Activated naive CD4-positive, alpha-beta T cell treated with anti-CD3 and anti-CD28 coated beads for 36 hours (primary cell): ENCODE results near the gene SLC22A13. TPM values are rescaled to one million over a fixed set of nuclear protein-coding genes. Genes with fewer than 3 reads are reported as not detected.

Experiments
- CTCF ChIA-PET: fragments of 350-600 bp; sonication (Branson Sonifier 250); formaldehyde crosslinking; loops from one replicate; lab custom pipeline; 2021; ENCODE audit warnings: antibody characterized with exemption; lab: Charles Lee
- DNase-seq: peaks from one replicate; pipeline ENCODE4 v3.0.0-alpha.2; 2020
- H3K27ac Mint-ChIP-seq: one replicate; pipeline ENCODE4 v1.8.0; 2021; ENCODE audit warnings: mild to moderate bottlenecking, mixed read lengths
- H3K27me3 Mint-ChIP-seq: one replicate; pipeline ENCODE4 v1.8.0; 2021; ENCODE audit warnings: low read depth, mixed read lengths
- H3K36me3 Mint-ChIP-seq: one replicate; pipeline ENCODE4 v1.8.0; 2021; ENCODE audit warnings: low read depth, mixed read lengths
- H3K4me1 Mint-ChIP-seq: one replicate; pipeline ENCODE4 v1.8.0; 2021; ENCODE audit warnings: low read depth, mixed read lengths
- H3K4me3 Mint-ChIP-seq: one replicate; pipeline ENCODE4 v1.8.0; 2021; ENCODE audit warnings: mild to moderate bottlenecking, moderate library complexity, mixed read lengths
- H3K9me3 Mint-ChIP-seq: one replicate; pipeline ENCODE4 v1.8.0; 2021; ENCODE audit warnings: mixed read lengths
- intact Hi-C: fragments of 100-400 bp; cut with micrococcal nuclease; formaldehyde crosslinking; loops from one replicate; pipeline ENCODE4 v1.15.1; 2023
- total RNA-seq, 2 experiments: library from RNA; stranded (reverse); gene quantifications; one replicate each; pipeline ENCODE4 v1.2.3, GENCODE V29; 2021

SLC22A13 gene
- total RNA-seq, 2 experiments from 2014 or later = not detected

GRCh38 chr3:38267662-38268061 lies 2.0 kb downstream of the SLC22A13 start:
- no peak overlapping the region for H3K4me3 Mint-ChIP-seq
- H3K27me3 Mint-ChIP-seq = no peaks in the 10 kb centered on the region

GRCh38 chr3:38268087-38268486 lies 2.5 kb downstream of the SLC22A13 start:
- intact Hi-C loops = no loop called here
- Mint-ChIP-seq H3K36me3 (peaks cover 2% of the 10 kb centered on the region), H3K27ac (no peak overlapping the region), H3K9me3 (no peaks in the 10 kb centered on the region), H3K27me3 (no peaks in the 10 kb centered on the region), H3K4me1 (peaks cover 8% of the 10 kb centered on the region), H3K4me3 (no peak overlapping the region)
- DNase-seq = no peak
- CTCF ChIA-PET = interaction anchor here (0.7 kb wide), 1 partner anchor 210 kb away, joined by 3 read pairs; no protein-coding TSS in a partner anchor

More at GRCh38 chr3:38267662-38268061, 2.0 kb downstream of the SLC22A13 start:
- intact Hi-C loops = no loop called here
- Mint-ChIP-seq H3K27ac (no peak overlapping the region), H3K4me1 (peaks cover 8% of the 10 kb centered on the region), H3K9me3 (no peaks in the 10 kb centered on the region), H3K36me3 (peaks cover 2% of the 10 kb centered on the region)
- DNase-seq = no peak
- CTCF ChIA-PET = interaction anchor here (0.7 kb wide), 1 partner anchor 209 kb away, joined by 3 read pairs; no protein-coding TSS in a partner anchor

- CTCF ChIA-PET = interaction anchor here (0.7 to 0.8 kb wide), 2 partner anchors 20 to 210 kb away, joined by 3 read pairs; no protein-coding TSS in a partner anchor
- H3K4me3 Mint-ChIP-seq = no peak overlapping the region
- H3K27me3 Mint-ChIP-seq = no peaks in the 10 kb centered on the region
- no peak for DNase-seq
- no peaks in the 10 kb centered on the region for H3K9me3 Mint-ChIP-seq
- intact Hi-C loops = no loop called here
- peaks cover 2% of the 10 kb centered on the region for H3K36me3 Mint-ChIP-seq
- peaks cover 8% of the 10 kb centered on the region for H3K4me1 Mint-ChIP-seq
- no peak overlapping the region for H3K27ac Mint-ChIP-seq
Observed at GRCh38 chr3:38268522-38268921, 2.9 kb downstream of the SLC22A13 start.

GRCh38 chr3:38270606-38271005 lies 5.0 kb downstream of the SLC22A13 start:
- Mint-ChIP-seq H3K9me3 (no peaks in the 10 kb centered on the region), H3K4me1 (peaks cover 8% of the 10 kb centered on the region), H3K4me3 (no peak overlapping the region), H3K27ac (no peak overlapping the region), H3K27me3 (no peaks in the 10 kb centered on the region), H3K36me3 (peaks cover 2% of the 10 kb centered on the region)
- no peak for DNase-seq
- CTCF ChIA-PET = no interaction called here
- intact Hi-C loops = no loop called here

GRCh38 chr3:38271553-38271952 lies 5.9 kb downstream of the SLC22A13 start:
- intact Hi-C loops = no loop called here
- H3K27ac Mint-ChIP-seq = no peak overlapping the region
- H3K4me1 Mint-ChIP-seq = peaks cover 8% of the 10 kb centered on the region
- CTCF ChIA-PET = interaction anchor here (0.8 to 1.1 kb wide), 3 partner anchors 16 to 108 kb away, joined by 3 to 4 read pairs (median 3); no protein-coding TSS in a partner anchor
- H3K36me3 Mint-ChIP-seq = peaks cover 2% of the 10 kb centered on the region
- no peak overlapping the region for H3K4me3 Mint-ChIP-seq
- no peaks in the 10 kb centered on the region for H3K9me3 Mint-ChIP-seq
- no peaks in the 10 kb centered on the region for H3K27me3 Mint-ChIP-seq
- no peak for DNase-seq

- intact Hi-C loops = no loop called here
- Mint-ChIP-seq H3K36me3 (peaks cover 2% of the 10 kb centered on the region), H3K27ac (no peak overlapping the region), H3K4me3 (no peak overlapping the region), H3K9me3 (no peaks in the 10 kb centered on the region), H3K27me3 (no peaks in the 10 kb centered on the region), H3K4me1 (no peaks in the 10 kb centered on the region)
- CTCF ChIA-PET = no interaction called here
- no peak for DNase-seq
Observed at GRCh38 chr3:38274864-38275649, 9.4 kb downstream of the SLC22A13 start.

GRCh38 chr3:38275658-38276057 lies 10.0 kb downstream of the SLC22A13 start:
- no peaks in the 10 kb centered on the region for H3K27me3 Mint-ChIP-seq
- CTCF ChIA-PET = no interaction called here

GRCh38 chr3:38276081-38276916 lies 10.7 kb downstream of the SLC22A13 start:
- H3K4me1 Mint-ChIP-seq = no peaks in the 10 kb centered on the region
- DNase-seq = no peak
- H3K36me3 Mint-ChIP-seq = no peaks in the 10 kb centered on the region
- no peaks in the 10 kb centered on the region for H3K9me3 Mint-ChIP-seq
- CTCF ChIA-PET = no interaction called here
- H3K27ac Mint-ChIP-seq = no peak overlapping the region
- no peak overlapping the region for H3K4me3 Mint-ChIP-seq
- intact Hi-C loops = no loop called here
- no peaks in the 10 kb centered on the region for H3K27me3 Mint-ChIP-seq

More at GRCh38 chr3:38275658-38276057, 10.0 kb downstream of the SLC22A13 start:
- Mint-ChIP-seq H3K4me1 (no peaks in the 10 kb centered on the region), H3K27ac (no peak overlapping the region), H3K4me3 (no peak overlapping the region), H3K36me3 (peaks cover 2% of the 10 kb centered on the region), H3K9me3 (no peaks in the 10 kb centered on the region)
- DNase-seq = no peak
- intact Hi-C loops = no loop called here

GRCh38 chr3:38276917-38277630 lies 11.5 kb downstream of the SLC22A13 start:
- H3K27ac Mint-ChIP-seq = no peak overlapping the region
- H3K4me3 Mint-ChIP-seq = no peak overlapping the region
- no peaks in the 10 kb centered on the region for H3K27me3 Mint-ChIP-seq
- intact Hi-C loops = no loop called here
- no peak for DNase-seq
- no peaks in the 10 kb centered on the region for H3K4me1 Mint-ChIP-seq
- no peaks in the 10 kb centered on the region for H3K9me3 Mint-ChIP-seq
- no peaks in the 10 kb centered on the region for H3K36me3 Mint-ChIP-seq
- CTCF ChIA-PET = no interaction called here

- Mint-ChIP-seq H3K4me3 (no peak overlapping the region), H3K27ac (no peak overlapping the region), H3K4me1 (no peaks in the 10 kb centered on the region), H3K36me3 (no peaks in the 10 kb centered on the region), H3K27me3 (no peaks in the 10 kb centered on the region), H3K9me3 (no peaks in the 10 kb centered on the region)
- DNase-seq = no peak
- CTCF ChIA-PET = interaction anchor here (1.7 kb wide), 1 partner anchor 22 kb away, joined by 6 read pairs; no protein-coding TSS in a partner anchor
- intact Hi-C loops = no loop called here
Observed at GRCh38 chr3:38278841-38279240, 13.2 kb downstream of the SLC22A13 start.

- H3K4me1 Mint-ChIP-seq = no peaks in the 10 kb centered on the region
- DNase-seq = no peak
- CTCF ChIA-PET = interaction anchor here (0.6 to 1.6 kb wide), 3 partner anchors 17 to 164 kb away, joined by 6 to 7 read pairs (median 7); partner anchors contain the start of gene OXSR1
- no peaks in the 10 kb centered on the region for H3K27me3 Mint-ChIP-seq
- H3K36me3 Mint-ChIP-seq = no peaks in the 10 kb centered on the region
- H3K9me3 Mint-ChIP-seq = no peaks in the 10 kb centered on the region
- peak within 1 kb of the TSS; percentile 24 for H3K27ac Mint-ChIP-seq
- H3K4me3 Mint-ChIP-seq = no peak within 1 kb of the TSS
- intact Hi-C loops = loop anchor here (5.0 kb wide), 1 partner anchor 165 kb away; no protein-coding TSS in a partner anchor
Observed at GRCh38 chr3:38281895-38282686, 16.5 kb downstream of the SLC22A13 start, which contains the start of gene SLC22A14. SLC22A14 (plus strand) TSS chr3:38282294; CDS start chr3:38306027, 23,733 bp downstream.
